NCI-H526 (cell line): ENCODE data around the gene BASP1.
A peak's percentile ranks its signal among the peaks of the same experiment; 100 is the strongest.
"Not testable (repeated sequence)": the region's sequence is repeated elsewhere in the genome, so short reads cannot be mapped to it uniquely, and the experiment has no call there.

Experiments
- DNase-seq, 2 experiments: peaks; one replicate each; lab custom pipeline; 2025; lab: John Stamatoyannopoulos, UW

BASP1 gene

DNA sequence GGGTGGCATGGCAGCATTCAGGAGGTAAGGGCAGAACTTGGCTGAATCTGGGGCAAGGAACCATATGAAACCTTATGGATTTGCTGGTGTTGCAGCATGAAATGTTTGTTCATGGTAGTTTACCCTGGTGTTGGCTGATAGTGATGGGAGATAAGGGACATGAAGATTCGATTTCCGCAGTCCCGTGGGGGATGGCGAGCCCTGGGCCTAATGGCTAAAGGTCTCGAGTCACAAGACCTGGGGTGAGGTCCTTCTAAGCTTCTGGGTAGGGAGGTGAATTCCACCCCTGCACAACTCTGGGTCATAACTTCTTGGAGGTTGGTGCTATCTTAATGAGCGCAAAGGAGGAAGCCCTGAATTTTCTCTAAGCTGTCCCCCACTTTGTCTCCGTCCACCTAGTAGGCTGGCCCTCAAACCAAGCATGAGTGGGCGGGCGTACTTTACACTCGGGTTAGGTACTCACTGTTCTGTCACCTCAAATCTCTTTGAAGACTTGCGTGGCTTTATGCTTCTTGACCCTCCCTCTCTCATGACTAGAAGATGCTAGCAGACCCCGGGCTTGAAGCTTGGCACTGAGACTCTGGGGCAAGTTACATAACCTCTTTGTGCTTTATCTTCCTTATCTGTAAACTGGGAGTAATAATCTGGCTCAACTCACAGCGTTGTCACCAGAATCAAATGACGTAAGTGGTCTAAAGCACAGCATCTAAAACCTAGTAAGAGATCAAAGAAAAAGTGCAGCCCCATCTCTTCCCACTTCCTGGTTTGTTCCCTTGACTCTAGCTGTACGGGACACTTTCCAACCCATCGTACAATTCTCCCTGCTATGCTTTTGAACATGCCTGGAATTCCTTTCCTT is 72.5 kb downstream of the BASP1 start:
- no peak for DNase-seq

GRCh38 chr5:17290540-17290974 is 73.1 kb downstream of the BASP1 start:
- no peak for DNase-seq

DNA sequence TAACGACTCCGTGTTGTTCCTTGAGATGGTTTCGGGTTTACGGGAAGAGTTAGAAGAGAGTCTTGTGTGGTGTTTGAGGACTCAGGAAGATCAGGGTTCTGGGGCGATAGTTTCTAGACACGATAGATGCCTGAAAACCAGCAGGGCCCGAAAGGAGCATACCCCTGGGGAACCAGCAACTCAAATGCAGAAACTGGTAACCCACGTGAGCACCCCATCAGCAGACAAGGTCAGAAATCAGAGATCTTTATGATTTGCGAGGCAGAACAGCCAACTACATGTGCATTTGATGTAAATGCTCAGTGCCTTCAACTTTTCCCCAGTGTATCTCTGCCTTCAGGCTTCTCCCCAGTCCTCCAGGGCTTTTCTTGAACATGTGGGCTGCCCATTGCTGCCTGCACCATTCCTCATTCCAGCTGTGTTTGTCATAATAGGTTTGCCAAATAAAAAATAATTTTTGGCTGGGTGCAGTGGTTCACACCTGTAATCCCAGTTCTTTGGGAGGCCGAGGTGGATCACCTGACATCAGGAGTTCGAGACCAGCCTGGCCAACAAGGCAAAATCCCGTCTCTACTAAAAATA is 75.1 kb downstream of the BASP1 start:
- DNase-seq = no peak

GRCh38 chr5:17294639-17295311 is 77.3 kb downstream of the BASP1 start:
- DNase-seq = no peak

GRCh38 chr5:17295671-17296070 is 78.2 kb downstream of the BASP1 start:
- no peak for DNase-seq

GRCh38 chr5:17302106-17302505 is 84.7 kb downstream of the BASP1 start:
- no peak for DNase-seq

GRCh38 chr5:17302604-17303003 is 85.2 kb downstream of the BASP1 start:
- DNase-seq = peak in 1 of 2 experiments; percentile 37

DNA sequence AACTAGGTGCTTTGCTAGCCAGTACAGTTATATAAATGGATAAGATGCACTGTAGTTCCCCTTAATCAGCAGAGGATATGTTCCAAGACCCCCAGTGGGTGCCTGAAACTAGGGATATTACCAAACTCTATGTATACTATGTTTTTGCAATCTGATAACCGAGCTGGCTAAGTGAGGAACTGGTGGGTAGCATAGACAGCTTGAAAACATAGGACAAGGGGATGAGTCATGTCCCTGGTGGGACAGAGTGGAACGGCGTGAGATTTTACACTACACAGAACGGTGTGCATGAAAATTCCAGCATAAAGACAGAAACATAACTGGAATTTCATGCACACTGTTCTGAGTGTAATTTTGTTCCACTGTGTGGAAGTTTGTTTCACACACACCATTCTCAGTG is 86.9 kb downstream of the BASP1 start:
- DNase-seq = no peak

GRCh38 chr5:17305017-17305416 is 87.6 kb downstream of the BASP1 start:
- DNase-seq = peak; percentile 40 to 43

- DNase-seq = no peak
Observed at GRCh38 chr5:17305964-17306725, 88.7 kb downstream of the BASP1 start.

GRCh38 chr5:17306726-17307091 is 89.3 kb downstream of the BASP1 start:
- DNase-seq = no peak

DNA sequence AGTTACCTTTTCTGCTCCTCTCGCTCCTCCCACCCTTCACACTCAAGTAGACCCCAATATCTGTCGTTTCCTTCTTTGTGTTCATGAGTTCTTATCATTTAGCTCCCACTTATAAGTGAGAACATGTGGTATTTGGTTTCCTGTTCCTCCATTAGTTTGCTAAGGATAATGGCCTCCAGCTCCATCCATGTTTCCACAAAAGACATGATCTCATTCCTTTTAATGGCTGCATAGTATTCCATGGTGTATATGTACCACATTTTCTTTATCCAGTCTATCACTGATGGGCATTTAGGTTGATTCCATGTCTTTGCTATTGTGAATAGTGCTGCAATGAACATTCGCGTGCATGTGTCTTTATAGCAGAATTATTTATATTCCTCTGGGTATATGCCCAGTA is 90.0 kb downstream of the BASP1 start:
- not testable (repeated sequence) for DNase-seq

DNA sequence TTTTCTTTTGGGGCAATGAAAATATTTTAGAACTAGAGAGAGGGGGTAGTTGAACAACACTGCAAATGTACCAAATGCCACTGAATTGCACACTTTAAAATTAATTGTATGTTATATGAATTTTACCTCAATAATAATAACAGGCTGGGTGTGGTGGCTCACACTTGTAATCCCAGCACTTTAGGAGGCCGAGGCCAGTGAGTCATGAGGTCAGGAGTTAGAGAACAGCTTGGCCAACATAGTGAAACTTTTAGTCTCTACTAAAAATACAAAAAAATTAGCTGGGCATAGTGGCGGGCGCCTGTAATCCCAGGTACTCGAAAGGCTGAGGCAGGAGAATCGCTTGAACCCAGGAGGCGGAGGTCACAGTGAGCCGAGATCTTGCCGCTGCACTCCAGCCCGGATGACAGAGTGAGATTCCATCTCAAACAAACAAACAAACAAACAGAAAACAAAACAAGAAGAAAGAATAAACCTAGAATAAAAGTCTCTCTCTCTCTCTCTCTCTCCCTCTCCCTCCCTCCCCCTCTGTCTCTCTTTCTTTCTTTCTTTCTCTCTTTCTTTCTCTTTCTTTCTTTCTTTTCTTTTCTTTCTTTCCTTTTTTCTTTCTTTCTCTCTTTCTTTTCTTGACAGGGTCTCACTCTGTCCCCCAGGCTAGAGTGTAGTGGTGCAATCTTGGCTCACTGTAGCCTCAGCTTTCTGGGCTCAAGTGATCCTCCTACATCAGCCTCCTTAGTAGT is 91.1 kb downstream of the BASP1 start:
- no peak for DNase-seq

- no peak for DNase-seq
Observed at GRCh38 chr5:17309462-17309861, 92.0 kb downstream of the BASP1 start.

GRCh38 chr5:17310502-17310901 is 93.1 kb downstream of the BASP1 start:
- DNase-seq = not testable (repeated sequence)

- DNase-seq = not testable (repeated sequence)
Observed at GRCh38 chr5:17311811-17312210, 94.4 kb downstream of the BASP1 start.

DNA sequence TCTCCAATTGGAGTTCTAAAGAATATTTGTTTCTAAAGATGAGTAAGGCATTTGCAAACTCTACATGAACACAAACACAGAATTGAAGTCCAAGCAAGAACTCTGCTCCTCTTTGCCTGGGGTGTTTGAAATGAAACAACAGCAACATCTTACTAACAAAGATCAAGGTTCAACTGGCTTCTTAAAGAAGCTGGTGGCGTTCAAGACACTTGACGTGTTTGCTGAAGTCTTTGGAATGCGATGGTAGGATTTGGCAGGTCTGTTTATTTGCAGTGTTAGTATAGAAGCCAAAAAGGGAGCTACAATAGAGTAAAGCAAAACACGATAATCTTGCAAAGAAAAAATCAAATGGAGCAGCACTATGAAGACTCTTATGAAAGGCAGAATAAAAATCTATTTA is 94.9 kb downstream of the BASP1 start:
- DNase-seq = no peak

GRCh38 chr5:17314907-17315471 is 97.6 kb downstream of the BASP1 start:
- peak; percentile 27 to 50 for DNase-seq

- peak in 1 of 2 experiments; percentile 9 for DNase-seq
Observed at GRCh38 chr5:17315710-17316221, 98.3 kb downstream of the BASP1 start.

GRCh38 chr5:17316970-17317459 is 99.6 kb downstream of the BASP1 start:
- peak; percentile 92 to 95 for DNase-seq

DNA sequence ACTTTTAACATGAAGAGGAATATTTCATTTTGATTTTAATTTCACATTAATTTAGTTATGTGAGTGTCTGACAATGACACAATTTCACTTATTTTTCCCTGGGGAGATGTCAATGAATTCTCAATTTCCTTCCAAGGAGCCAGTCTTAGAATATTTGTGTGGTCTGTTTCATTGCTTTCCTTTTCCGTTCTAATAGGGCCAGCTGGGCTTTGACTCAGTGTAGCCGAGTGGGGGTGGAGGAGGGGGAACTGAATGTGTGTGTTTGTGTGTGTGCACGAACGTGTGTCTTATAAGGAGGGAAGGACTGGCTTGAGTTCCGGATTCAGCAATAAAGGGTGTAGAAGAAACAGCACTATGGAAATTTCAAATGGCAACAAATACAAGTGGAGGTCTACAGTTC is 100.0 kb downstream of the BASP1 start:
- no peak for DNase-seq
